H1 (cell line): ENCODE measurements around the gene SPOCK1. TPM values are rescaled to one million over a fixed set of nuclear protein-coding genes. Genes with fewer than 3 reads are reported as not detected.

Source experiments
- SP2 ChIP-seq: IDR thresholded peaks from 2 replicates; pipeline ENCODE4 v1.6.1; 2012; ENCODE audit warnings: mild to moderate bottlenecking, low read length, inconsistent platforms
- SRF ChIP-seq: IDR thresholded peaks from 2 replicates; pipeline ENCODE4 v1.6.1; 2011; ENCODE audit warnings: mild to moderate bottlenecking, low read depth, low read length, moderate library complexity
- polyA plus RNA-seq, 7 experiments: library from polyadenylated mRNA; depleted of rRNA in 3 of 7; stranded (reverse) in 5 of 7; unstranded in 2 of 7; fragments of >200 nt in 5 of 7; fragments of 200-250 nt in 2 of 7; gene quantifications; 1 replicate in 5 of 7; 2 replicates in 1 of 7; 4 replicates in 1 of 7; pipeline versions ENCODE4 v1.2.1 to v1.2.3, GENCODE V29; 2011 to 2013; ENCODE audit warnings: missing spikeins in 2 of 7, mixed read lengths in 2 of 7
- total RNA-seq: library from RNA; stranded (reverse); fragmentation: NEBNext Ultra II Directional; extraction: Animal tissue kit (Norgen Biotek cat#: 25700); gene quantifications from 2 replicates; pipeline ENCODE4 v1.2.1, GENCODE V29; 2021
- TF ChIP-seq, protein P1 (sequence below): IDR thresholded peaks from 2 replicates; pipeline ENCODE4 v1.6.1; 2012; ENCODE audit warnings: low read length, inconsistent platforms

SPOCK1 gene
- total and polyA plus RNA-seq, 2 of the 8 experiments (the other 6 are each of a cell fraction or from before 2014, with no cell fraction given): 6.9 to 18.1 TPM

DNA sequence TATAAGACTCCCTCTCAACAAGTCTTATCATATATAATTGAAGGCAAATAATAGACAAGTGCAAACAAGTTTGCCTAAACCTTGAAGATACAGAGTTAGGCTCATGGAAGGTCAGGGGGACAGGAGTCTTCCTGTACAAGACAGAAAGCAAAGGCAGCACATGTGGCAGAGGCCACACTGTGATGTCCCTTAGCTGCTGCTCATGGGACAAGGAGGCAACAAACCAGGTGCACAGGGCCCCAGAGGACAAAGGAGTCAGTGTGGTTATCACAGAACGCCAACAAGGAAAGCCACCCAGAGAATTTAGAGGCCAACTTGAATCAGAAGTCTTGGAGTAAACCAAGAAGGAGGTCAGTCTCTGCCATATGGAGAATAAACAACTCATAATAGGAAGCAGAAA lies 444.8 kb downstream of the SPOCK1 start (continued):
- no peak for TF ChIP-seq SP2
- TF ChIP-seq, protein P1, sequence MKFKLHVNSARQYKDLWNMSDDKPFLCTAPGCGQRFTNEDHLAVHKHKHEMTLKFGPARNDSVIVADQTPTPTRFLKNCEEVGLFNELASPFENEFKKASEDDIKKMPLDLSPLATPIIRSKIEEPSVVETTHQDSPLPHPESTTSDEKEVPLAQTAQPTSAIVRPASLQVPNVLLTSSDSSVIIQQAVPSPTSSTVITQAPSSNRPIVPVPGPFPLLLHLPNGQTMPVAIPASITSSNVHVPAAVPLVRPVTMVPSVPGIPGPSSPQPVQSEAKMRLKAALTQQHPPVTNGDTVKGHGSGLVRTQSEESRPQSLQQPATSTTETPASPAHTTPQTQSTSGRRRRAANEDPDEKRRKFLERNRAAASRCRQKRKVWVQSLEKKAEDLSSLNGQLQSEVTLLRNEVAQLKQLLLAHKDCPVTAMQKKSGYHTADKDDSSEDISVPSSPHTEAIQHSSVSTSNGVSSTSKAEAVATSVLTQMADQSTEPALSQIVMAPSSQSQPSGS: no peak
- TF ChIP-seq SRF: no peak
